GM19240 (cell line): ENCODE data around the gene RNF141.

ENCODE experiments used
- DNase-seq: peaks from one replicate; pipeline ENCODE4 v3.0.0; 2011; ENCODE audit warnings: low spot score; ENCODE audit not compliant: insufficient read length

The RNF141 gene

DNA sequence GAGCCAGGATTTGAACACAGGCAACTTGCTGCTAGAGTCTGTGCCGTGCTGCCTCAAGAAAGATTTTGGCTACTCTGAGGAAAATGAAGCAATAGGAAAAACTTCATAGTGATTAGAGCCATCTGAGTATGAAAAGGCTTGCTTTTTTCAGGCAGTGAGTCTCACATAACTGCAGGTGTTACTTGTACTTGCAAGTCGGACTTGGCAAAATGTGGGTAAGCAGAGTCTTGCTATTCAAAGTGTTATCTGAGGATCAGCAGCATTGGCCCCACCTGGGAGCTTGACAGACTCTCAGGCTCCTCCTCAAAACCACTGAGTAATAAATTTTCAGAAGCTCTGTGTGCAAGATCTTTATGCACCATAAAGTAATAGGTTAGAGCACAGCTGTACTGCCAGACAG, 18.1 kb downstream of the RNF141 start:
- no peak for DNase-seq

DNA sequence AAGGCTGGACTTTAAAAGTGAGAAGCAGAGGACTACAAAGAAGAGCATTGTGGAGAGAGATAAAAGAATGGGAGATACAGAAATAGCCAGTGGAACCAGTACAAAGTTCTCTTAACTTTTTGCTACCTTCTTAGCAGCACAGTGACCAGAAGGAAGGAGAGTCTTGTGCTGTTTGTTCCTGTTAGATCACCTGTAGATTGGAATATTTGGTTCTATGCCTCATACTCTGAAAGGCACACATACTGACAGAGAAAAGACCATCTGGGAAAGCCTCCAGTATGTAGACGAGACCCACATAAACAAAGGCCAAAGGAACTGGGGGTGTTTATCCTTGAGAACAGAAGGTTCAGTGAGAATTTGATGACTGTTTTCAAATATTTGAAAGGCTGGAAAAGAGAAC, 18.7 kb downstream of the RNF141 start:
- DNase-seq, result no peak

DNA sequence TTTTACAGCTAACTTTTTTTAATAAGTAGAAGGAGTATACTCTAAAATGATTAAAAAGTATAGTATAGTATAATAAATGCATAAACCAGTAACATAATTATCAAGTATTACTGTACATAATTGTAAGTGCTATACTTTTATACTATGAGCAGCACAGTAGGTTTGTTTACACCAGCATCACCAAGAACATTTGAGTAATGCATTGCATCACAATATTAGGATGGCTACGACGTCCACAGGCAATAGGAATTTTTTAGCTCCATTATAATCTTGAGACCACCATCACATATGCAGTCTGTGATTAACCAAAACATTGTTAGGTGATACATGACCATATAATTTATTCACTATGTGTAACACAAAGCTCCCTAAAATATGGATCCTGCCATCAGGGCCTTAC, 20.4 kb downstream of the RNF141 start:
- no peak for DNase-seq

DNA sequence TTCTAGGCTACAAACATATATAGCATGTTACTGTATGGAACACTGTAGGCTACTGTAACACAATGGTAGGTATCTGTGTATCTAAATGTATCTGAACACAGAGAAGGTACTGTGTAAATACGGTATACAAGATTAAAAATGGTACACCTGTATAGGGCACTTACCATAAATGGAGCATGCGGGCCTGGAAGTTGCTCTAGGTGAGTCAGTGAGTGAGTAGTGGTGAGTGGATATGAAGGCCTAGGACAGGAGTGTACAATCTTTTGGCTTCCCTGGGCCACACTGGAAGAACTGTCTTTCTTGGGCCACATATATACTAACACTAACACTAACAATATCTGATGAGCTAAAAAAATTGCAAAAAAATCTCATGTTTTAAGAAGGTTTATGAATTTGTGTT, 21.4 kb downstream of the RNF141 start:
- no peak for DNase-seq

DNA sequence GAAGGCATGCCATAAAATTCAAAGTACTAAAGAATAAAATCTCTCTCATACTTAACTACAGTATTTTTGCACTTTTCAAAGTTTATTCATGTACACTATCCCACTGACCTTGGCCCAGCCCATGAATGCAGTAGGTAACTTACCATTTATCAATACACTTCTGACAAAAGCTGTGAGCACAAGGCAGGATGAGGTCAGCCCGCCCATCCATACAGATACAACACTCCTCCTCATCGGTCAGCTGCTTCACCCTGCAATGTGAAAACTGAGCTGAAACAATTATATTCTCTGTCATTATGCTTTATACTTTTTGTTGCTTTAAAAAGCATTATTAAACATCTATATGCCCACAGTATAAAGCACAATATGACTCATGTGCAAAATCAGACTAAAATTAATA, 22.1 kb downstream of the RNF141 start:
- DNase-seq, result no peak

DNA sequence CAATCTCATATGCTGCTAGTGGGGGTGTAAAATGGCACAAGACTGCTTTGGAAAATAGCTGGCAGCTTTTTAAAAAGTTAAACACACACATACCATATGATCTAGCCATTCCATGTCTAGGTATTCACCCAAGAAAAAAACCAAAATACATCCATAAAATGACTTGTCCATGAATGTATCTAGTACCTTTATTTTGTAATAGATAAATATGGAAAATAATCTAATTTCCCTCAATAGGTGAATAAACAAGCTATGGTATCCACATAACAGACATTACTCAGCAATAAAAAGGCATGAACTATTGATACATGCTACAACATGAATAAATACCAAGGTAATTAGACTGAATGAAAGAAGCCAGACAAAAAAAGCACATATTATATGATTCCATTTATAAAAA, 22.9 kb downstream of the RNF141 start:
- no peak for DNase-seq

DNA sequence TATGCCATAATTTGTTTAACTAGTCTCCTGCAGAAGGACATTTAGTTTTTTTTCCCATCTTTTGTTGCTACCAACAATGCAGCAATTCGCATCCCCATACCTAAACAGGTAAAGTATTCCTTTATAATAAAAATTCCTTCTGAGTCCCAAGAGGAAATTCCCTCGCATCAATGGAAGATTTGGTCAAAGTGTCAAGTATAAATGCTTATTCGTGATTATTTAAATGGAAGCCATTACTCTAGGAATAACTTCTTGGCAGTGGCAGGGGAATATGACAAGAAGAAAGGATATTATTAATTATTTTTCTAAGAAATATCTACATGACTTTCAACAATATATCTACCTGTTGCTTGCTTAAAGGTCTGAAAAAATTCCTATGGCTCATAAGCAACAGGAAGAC, 25.6 kb downstream of the RNF141 start:
- DNase-seq, result no peak

DNA sequence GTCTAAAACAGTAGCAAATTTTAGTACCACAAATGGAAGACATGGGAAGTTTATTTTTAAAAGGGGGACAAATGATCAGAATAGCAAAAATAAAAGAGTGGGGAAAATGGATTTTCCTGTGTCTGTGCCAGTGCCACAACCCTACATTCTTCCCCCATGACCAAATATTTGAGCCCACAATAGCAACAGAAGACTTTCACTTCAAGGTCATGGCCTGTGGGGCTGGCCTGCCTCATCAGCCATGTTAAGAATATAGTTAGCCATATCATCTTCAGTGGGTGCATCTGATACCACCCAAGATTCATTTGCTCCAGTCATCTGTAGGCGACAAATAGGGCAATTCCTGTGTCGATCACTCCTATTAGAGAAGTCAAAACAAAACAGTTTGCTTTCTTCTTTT, 26.3 kb downstream of the RNF141 start:
- no peak for DNase-seq

DNA sequence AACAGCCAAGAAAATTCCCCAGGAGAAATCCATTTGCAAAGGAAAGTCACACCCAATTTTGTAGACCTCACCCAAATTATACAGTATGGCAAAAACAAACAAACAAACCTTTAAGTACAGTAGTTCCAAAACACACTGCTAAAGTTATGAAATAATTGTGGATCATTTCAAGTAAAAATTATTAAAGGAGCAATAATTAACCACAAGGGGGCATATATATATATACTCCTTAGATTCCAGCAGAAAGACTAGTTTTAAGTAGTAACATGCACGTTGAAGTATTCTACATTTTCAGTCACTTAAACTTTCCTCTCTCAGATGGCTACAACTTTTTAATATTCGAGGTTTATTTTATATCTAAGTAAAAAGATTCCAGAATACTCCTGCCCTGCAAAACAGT, 26.8 kb downstream of the RNF141 start:
- DNase-seq, result no peak

DNA sequence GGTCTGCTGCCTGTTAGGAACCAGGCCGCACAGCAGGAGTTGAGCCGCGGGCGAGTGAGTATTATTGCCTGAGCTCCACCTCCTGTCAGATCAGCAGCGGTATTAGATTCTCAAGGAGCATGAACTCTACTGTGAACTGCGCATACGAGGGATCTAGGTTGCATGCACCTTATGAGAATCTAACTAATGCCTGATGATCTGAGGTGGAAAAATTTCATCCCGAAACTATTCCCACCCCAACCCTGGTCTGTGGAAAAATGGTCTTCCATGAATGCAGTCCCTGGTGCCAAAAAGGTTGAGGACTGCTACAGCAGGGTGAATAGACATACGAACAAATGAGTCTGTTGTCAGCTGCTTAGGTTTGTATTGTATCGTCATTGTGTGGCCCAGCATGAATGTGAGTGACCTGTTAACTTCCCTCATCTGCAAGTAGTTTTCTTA, 29.8 kb downstream of the RNF141 start:
- no peak for DNase-seq

DNA sequence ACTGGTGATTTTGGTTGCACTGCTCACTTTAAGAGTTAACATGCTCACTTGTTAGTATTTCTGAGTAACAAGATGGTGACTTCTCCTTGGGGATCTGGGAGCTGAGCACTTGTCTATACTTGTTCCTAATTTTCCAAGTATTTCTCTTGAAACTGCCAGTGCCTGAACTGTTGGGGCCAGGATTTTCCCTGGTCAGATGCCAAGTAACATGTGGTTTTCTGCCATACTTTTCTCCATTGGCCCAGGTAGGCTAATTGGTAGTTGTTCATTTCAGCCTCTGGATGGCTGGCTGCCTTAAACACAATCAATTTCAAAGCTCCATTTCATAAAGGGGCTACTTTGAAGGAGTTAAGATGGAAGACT, 35.0 kb downstream of the RNF141 start:
- DNase-seq, result no peak

DNA sequence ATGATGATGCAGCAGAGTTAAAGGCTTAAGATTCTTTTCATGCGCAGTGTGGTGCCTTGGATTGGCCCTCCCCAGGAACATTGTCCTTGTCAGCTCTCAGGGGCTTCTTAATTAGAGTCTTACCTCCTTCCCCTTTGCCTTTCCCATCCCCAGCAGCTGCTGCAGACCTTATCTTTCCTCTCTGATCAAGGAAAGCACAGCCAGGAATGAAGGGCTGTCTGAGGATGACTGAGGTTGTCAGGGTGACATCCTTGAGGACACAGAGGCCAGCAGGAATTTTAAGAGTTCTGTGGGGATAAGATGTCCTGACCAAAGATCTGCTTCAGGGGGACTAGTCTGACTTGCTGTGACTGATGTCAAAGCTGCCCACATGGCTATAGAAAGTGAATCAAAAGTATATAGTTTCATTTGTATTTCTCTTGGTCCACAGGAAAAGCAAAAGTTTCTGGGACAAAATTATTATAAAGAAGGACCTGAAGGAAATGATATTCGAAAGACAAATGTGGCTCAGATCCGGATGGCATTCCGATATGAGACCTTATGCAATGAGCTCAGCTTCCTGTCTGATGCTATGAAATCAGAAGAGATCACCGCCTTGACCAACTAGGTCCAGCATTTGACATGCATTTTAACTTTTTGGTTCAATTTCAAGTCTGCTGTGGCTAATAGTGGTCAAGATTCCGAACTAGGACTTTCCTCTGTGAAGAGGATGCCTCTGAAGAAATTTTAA, 35.5 kb downstream of the RNF141 start:
- DNase-seq, result no peak

DNA sequence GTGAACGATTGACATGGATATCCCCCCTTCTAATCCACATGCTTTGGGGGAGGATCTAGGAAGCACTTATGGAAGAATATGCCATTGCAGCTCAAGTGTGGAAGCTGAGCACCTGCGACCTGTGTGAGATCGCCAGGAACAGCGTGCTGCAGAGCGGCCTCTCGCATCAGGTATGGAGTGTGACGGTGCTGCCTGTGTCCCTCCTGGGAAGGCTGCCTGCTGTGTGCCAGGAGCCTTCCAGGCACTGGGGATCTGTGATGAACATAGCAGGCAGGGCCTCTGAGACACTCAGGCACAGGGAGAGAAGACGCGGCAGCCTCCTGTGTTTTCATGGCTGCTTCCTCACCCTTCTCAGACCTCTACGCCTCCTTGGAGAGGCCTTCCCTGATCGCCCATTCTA, 36.5 kb downstream of the RNF141 start:
- no peak for DNase-seq

DNA sequence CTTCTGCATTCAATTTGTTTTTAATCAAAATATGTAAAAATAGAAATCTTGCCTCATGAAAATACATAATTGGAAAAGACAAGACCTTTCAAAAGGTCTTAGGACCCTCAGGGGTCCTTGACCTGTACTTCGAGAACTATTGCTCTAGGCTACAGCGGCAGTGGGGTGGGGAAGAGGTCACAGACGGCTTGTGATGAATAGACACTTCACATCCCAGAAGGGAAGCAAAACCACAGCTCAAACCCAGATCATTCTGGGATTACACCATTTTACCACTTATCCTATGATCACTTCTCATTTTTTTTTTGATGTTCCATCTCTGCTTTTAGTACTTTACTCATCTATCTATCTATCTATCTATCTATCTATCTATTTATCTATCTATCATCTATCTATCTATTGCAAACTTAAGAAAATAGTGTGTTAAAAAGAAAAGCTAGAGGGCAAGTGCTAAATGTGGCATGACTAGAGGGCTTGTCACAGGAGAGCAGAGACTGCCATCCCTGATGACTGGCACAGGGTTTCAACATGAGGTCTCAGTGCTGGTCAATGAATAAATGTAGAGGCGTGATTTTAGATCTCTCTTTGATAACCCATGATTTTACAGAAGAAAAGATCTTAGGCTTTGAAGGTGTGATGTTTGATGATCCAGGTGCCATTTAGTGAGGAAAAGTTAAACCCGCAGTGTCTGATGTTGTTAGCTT, 37.1 kb downstream of the RNF141 start:
- DNase-seq, result no peak

DNA sequence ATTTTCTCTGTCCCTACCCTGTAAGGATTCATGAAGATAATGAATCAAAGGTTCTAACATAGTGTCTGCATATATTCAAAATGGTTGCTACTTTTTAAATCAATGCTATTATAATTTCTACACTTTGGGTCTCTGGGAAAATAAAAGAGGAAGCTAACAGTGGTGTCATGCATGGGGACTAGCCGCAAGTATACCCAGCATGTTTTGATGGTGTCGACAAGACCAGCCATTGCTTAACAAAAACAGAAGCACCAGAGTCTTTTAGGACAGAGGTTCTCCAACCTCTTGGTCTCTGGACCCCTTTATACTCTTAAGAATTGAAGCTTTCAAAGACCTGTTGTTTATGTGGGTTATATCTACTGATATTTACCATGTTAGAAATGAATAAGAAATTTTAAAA, 37.8 kb downstream of the RNF141 start:
- DNase-seq, result no peak

DNA sequence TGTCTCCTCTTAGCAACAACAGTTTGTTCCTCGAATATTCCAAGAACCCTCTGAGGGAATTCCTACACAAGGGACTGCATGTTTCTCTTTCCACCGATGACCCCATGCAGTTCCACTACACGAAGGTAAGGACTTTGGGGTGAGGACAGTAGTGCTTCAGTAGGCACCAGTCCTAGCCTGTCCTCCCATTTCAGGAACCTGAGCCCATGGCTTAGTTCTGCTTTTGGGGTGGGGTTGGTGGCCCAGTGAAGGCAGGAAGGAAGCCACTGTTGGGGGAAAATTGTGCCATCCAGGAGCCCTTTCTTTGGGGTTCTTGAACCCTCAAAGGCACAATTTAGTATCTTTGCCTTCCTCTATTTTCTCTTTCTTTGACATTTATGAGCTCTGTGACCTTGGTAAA, 38.2 kb downstream of the RNF141 start:
- no peak for DNase-seq

DNA sequence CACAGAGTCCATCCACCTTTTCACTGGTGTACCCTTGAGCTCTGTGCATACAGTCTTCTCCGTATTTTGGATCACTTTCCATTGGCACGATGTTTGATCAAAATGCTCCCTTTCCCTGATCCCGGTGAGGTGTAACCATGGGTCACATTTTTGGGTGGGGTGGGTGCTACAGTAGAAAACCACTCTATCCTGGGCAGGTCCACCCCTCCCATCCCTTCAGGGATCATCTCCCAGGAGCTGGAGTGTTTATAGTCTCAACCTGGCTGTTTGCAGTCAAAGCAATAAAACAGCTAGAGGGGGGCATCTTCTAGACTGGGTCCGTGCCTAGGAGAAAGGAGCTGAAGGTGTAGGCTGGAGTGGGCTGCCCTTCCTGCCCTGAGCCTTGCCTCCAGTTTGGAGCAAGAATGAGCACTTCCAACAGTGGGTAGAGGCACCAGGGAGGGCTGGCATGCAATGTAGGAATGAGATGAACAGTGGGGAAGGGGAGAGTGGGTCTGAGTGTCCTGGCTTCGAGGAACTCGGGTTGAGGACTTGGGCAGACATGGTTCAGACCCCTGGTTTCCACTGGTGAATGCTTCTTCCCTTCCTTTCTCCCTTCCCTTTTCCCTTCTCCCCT, 38.8 kb downstream of the RNF141 start:
- DNase-seq, result no peak

DNA sequence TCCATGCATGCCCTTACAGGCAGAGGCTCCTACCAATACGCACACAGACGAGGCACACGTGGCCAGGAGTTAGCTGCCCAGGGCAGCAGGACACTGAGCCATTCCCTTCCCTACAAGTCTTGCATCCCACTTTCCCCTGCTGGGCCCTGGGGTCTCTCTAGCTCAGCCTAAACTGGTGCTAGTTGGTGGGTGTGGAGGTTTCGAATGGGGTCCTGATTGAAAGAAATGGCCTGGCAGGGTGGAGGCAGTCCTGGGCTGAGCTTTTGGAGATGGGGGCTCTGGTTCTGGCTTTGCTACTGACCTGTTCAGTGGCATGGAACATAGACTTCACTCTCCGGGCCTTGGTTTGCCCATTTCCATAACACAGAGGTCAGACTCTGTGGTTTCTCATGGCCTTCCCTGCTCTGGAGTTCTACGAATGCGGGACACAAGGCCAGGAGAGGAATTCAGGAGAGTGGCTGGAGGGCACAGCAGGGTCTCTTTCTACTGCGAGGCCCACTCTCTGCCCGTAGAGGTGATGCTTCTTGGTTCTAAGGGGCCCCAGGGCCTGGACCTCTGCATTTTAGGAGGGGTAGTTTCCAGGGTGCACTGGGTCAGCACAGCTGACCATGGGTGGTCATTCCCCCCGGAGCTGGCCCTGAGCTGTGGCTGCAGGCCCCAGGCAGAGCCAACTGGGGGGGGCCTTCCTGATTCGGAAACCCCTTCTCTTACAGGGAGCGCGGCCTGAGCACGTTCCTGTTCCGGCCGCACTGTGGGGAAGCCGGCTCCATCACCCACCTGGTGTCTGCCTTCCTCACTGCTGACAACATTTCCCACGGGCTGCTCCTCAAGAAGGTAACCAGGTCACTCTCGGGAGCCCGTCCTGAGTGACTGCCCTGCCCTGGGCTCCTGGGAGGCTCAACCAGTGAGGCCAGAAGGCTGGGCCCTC, 40.0 kb downstream of the RNF141 start:
- DNase-seq, result no peak

DNA sequence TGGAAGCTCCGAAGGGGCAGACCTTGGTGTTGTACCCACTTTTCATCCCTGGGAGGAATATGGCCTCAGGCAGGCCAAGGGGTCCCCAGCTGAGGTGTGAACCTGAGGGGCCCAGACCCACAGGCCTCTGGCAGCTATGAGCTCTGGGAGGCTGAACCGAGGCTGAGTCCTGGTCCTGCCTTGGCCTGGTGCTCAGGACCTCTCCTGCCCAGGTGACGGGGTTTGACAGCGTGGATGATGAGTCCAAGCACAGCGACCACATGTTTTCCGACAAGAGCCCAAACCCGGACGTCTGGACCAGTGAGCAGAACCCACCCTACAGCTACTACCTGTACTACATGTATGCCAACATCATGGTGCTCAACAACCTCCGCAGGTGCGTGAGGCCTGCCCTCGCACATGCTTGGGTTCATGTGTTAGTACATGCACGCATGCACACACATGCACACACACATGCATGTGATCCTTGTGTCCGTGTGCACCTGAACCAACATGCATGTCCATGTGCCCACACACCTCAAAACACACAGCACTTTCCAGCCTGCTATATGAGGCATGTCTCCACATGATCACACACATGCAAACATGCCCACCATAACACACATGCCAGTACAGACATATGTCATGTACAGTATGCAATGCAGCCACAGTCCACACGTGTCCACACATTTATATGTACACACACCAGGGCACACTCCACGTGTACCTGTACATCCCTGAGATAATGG, 40.9 kb downstream of the RNF141 start:
- no peak for DNase-seq

DNA sequence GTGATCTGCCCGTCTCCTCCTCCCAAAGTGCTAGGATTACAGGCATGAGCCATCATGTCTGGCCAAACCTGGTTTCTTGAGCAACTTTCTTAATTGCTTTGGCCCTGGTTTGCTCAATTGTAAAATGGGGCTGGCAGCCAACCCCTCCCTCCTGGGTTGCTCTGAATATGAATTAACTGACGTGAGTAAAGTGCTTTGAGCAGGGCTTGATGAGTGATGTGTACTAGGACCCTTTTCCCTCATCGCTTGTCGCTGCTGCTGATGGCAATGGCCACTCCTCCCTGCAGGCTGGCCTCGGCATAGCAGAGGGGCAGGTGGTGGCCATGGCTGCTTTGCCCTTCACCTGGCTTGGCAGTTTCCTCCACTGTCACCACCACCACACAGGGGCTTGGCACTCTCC, 41.5 kb downstream of the RNF141 start:
- DNase-seq, result no peak
